NCI-H748 treated with DMSO at 0.1 percent for 48 hours (cell line): Measurements from ENCODE around the gene SLC9B1.

Experiments
- DNase-seq: peaks from one replicate; lab custom pipeline; 2025; lab: John Stamatoyannopoulos, UW

SLC9B1 gene, protein sequence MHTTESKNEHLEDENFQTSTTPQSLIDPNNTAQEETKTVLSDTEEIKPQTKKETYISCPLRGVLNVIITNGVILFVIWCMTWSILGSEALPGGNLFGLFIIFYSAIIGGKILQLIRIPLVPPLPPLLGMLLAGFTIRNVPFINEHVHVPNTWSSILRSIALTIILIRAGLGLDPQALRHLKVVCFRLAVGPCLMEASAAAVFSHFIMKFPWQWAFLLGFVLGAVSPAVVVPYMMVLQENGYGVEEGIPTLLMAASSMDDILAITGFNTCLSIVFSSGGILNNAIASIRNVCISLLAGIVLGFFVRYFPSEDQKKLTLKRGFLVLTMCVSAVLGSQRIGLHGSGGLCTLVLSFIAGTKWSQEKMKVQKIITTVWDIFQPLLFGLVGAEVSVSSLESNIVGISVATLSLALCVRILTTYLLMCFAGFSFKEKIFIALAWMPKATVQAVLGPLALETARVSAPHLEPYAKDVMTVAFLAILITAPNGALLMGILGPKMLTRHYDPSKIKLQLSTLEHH

DNA sequence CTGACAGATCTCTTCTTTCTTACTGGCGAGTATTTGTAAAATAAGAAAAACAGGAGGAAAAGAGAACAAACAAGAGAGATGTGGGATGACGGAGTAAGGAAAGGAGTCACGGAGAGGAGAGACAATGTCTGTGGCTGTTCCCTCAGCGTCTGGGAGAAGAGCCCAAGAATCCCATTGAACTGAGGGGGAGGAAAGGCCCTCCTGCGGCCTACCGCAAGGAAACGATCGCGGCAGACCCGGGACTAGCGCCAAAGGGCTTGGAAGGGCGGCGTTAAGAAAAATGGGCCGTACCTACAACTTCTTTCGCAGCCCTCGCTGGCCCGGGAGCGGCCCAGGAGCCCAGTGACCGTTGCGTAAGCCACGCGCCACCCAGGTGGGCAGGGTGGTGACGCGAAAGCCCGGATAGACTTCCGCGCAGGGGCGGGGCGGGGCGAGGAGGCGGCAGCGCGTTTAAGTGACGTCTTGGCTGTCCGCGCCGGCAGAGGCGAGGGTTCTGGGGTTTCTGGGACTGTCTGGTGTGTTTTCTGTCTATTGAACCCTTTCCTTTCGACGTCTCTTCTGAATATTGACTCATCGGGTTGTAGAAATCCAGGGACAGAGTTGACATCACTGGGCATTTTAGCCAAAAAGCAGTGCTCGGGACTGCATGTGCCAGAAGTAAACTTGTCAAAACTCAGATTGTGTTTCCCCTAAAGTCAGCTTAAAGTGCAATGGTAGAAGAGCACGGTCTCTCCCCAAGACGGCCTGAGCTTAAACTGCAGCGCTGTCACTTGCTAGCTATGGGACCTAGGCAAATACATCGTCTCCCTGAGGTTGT, at the start of gene SLC9B1:
SLC9B1 (minus strand) TSS at position 398 of the 817 bp plus-strand sequence. CDS start 27,994 bp downstream, outside the sequence.
- peak; percentile 62 for DNase-seq

DNA sequence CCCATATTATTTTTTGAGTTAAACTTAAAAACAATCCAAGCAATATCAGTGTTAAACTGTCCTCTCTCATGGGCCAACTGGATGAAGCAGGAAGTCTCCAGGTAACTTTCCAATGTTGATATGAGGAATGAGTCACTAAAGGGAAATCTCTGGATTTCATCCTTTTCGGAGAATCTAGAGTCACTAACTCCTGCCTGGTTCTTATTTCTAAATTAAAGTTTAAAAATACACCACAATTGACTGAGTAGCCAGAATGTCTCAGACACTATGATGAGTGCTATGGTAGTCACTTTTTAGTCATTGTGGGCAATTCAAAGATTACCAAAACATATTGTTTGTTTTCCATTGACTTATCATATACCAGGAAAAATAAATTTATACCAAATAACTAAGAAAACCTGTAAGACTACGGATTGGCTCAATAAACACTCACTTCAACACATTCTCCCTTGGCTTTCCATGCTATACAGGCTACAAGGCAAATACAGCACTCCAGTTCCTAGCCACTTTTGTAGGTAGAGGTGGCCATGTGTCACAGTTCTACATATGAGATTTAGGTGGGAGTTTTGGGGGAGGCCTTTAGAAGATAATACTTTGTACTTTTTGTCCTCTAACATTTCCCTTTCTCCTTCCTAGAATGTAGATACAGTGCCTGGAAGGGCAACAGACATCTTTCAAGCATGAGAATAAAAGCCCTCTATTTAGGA, 48.5 kb upstream of the SLC9B1 start:
- no peak for DNase-seq

DNA sequence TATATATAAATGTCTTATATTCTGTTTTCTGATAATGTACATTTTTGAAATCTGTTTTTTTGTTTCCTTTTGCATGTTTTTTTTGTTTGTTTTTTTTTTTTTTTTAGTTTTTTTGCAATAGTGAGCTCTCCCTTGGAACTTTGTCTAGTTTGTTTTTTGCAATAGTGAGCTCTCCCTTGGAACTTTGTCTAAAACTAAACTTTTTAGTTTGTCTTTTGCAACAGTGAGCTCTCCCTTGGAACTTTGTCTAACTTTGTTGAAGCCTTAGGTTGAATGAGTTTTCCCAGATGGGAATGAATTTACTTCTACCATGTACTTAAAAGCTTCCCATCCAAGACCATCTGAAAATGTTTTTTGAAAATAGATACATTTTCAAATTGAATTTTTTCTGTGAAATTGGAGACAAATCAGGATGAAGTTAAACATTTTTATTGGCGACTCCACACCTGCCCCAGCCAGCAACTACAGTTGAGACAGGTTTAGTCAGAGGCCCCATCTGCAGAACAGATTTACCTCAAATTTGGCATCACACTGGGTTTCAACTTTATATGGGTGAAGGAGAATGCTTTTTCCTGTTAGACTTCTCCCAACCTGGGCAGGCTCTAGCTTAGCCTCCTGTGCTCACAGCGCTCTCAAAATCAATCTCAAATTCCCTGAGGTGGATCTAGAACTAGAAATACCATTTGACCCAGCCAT, 41.1 kb upstream of the SLC9B1 start:
- no peak for DNase-seq

DNA sequence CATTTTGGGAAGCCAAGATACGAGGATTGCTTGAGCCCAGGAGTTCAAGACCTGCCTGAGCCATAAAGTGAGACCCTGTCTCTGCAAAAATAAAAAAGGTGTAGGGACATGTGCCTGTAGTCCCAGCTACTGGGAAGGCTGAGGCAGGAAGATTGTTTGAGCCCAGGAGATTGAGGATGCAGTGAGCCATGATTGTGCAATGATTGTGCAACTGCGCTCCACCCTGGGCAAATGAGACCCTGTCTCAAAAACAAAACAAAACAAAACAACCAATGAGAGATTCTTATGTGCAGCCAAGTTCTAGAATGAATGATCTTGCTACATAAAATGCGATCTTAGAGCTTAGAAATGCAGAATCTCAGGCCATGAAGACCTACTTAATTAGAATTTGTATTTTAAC, 34.5 kb upstream of the SLC9B1 start:
- DNase-seq = no peak

DNA sequence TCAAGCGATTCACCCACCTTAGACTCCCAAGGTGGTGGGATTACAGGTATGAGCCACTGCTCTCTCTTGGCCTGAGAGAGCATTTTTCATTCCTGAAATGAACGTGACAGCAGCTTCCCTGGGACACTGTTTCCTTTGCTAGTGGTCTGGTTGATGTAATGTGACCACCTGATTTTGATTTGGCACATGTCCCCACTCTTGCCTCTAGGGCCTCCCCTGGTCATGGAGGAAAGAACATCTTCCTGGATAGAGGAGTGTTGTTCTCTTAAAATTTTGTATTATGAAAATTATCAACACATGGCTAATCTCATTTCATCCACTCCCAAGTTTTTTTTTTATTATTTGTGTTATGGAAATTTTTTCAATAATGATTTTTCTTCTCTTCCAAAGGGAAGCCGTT, 33.3 kb upstream of the SLC9B1 start:
- DNase-seq = no peak

DNA sequence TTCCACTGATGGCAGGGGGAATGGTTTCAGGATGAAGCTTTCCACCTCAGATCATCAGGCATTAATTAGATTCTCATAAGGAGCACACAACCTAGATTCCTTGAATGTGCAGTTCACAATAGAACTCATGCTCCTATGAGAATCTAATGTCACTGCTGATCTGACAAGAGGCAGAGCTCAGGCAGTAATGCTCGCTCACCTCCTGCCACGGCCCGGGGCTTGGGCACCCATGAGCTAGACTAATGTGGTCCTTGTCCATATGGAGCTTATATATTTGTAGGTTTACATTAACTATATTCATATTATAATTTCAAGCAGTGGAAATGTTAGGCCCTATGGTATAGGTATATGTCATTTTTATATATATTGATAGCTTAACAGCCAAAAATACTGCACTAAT, 32.6 kb upstream of the SLC9B1 start:
- DNase-seq = no peak

DNA sequence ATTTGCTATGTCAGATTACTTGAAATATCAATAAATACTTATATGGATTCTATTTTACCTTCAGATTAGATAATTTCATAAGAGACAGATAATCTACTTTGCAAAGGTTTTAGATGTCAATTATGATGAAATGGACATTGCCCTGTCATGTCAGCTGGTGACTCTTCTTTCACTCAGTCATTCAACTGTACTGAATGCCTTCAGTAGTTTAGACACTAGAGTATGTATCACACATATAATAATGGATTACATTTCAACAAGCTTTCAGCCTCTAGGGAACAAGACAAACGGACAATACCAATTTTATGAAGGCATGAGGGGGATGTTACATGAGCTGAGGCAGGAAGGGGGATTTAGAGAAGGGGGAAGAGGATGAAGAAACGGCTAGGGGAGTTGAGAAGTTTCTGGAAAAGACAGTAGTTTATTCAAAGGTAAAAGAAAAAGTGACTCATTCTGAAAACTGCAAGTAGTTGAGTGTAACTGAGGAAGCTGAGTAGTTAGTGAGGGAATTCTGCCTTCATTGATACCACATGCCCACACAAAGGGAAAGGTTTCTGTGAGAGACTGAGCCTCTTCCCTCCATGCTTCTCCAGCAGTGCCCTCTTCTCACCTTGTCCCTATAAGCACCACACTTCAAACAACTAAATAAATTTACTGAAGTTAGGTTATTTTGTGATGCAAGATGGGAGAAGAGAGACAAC, 31.4 kb upstream of the SLC9B1 start:
- DNase-seq = no peak

DNA sequence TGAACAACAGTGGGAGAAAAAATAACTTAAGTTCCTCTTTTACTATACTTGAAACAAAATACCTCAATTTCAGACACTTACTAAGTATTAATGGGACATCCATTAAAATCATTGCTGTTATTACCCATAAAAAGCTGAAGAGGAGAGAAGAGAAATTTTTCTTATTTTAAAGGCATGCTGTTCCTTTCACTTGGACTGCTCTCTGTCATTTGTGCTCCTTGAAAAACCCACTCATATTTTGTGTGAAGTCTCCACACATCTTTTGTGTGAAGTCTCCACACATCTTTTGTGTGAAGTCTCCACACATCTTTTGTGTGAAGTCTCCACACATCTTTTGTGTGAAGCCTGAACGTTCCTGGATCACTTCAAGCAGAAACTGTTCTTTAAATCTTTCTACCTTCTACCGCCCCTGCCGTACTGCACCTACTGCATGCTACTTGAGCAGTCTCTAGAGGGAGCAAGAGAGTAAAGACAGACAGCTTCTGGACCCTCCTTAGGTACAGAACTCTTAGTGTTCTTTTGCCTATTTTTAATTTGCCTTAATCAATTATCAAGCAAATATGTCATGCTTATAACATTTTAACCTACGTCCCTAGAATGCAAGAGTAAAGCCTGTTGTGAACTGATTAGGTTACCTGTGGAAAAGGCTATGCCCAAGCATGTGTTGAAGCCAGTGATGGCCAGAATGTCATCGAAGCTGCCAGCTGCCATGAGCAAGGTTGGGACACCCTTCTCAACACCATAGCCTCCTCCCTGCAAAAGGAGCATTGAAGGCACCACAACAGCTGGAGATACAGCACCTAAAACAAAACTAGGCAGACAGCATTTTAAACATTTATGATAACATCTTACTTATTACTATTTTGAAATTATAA, 27.1 kb upstream of the SLC9B1 start:
- DNase-seq = no peak

DNA sequence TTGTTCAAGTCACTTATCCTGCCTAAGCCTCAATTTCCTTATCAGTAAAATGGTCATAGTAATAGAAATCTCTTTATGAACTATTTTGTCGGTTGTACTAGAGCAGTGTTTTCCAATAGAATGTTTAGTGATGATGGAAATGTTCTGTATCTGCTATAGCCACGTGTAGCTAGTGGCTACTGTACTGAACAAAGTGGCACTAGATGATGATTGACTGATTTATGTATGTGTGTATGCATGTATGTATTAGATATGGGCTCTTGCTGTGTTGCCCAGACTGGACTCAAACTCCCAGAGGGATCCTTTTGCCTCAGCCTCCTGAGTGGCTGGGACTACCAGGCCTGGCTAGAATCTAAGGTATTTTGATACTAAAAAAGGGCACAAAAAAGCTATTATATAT, 24.7 kb upstream of the SLC9B1 start:
- DNase-seq = no peak

DNA sequence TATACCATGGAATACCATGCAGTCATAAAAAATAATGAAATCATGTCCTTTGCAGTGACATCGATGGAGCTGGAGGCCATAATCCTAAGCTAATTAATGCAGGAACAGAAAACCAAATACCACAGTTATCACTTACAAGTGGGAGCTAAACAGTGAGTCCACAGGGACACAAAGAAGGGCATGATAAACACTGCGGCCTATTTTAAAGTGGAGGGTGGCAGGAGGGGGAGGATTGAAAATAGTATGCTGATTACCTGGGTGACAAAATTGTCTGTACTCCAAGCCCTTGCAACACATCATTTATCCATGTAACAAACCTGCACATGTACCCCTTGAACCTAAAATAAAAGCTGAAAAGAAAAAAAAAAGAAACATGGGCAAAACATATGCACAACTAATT, 16.7 kb upstream of the SLC9B1 start:
- DNase-seq = no peak

DNA sequence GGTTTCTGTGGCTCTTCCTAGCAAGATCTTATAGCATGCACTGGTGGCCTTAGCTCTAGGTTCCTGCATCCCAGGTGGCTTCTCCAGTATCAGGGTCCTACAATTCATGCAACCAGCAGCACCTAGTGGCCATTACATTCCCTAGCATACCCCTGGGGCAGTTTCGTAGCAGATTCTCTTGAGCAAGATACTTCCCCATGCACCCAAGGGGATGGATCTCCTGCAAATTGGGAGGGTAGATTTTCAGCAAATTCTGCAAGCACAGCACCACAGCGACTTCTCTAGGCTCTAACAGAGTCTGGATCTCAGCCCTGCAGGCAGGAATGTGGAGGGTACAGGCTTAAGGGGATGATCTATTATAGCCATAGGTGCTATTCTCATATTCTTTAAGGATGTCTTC, 13.1 kb upstream of the SLC9B1 start:
- no peak for DNase-seq

DNA sequence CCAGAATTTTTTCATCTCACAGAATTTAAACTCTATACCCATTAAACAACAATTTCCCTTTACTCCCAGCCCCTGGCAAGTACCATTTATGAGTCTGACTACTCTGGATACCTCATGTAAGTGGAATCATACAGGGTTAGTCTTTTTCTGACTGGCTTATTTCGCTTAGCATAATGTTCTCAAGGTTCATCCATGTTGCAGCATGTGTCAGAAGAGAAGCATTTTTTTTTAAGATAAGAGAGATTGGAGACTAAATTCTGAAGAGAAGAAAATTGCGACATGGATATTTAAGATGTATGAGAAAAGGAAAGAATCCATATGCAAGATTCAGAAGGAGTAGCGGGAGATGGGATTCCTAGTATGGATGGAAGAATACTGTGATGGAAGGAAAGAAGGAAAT, 11.3 kb upstream of the SLC9B1 start:
- no peak for DNase-seq

DNA sequence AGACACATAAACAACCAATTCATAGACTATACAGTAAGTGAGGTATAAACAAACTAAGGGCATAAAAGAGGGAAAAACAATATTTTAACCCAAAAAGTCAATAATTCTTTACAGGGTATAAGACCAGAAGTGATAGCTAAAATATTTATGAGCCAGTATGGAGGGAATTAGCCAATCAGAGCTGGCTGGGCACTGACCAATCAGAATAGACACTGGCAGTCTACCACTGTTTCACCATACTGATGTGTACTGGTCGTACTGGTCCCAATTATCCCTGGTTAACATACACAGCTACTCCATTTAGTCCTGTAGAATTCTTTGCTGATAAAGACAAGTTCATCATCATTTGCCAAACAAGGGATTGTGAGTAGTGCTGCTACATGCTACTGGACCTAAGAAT, 9.8 kb upstream of the SLC9B1 start:
- DNase-seq = no peak

DNA sequence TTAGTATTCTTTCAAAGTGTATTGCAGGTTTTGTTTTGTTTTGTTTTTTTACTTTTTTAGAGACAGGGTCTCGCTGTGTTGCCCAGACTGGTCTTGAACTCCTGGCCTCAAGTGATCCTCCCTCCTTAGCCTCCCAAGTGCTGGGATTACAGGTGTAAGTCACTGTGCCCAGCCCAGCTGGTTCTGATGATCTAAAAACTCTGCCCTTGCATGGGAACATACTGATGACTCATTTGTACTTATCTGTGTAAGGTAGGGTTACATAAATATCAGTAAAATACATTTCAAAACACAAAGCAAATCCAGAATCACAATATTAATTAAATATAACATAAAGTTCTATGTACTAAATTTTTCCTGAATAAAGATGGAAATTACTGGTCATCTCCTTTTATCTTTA, 7.4 kb upstream of the SLC9B1 start:
- DNase-seq = no peak

DNA sequence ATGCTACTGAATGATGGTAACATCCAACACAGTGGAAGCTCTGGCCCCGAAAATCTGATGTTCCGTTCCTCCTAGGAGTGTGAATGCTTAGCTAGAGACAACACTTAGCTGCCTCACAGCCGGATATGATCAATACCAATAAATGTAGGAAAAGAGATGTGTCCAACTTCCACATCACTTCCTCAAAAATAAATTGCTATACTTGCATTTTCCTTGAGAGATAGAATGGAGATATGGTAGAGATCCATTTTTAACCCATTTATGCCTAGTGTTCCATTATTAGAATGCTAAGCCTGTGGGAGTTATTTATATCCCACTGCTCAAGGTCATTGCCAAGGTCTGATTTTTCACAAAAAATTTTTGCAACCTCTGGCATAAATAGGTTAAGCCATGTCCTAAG, 5.5 kb upstream of the SLC9B1 start:
- no peak for DNase-seq

DNA sequence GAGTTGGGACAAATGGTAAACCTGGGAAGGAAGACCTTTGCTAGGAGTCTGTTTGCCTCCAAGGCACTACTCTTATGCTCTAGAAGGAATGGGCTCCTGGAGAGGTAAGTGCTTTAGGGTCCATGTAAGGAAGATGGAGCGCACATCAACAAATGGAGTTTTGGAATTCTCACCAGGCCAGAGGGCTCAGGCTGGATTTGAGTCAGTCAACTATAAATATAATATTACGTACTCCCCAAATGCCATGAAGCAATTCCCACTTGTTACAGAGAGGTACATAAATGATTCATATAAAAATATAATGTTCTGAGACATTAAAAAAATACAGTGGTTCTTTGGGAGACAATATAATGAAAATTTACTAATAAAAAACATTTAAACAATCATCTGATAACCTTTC, 1.6 kb upstream of the SLC9B1 start:
- DNase-seq = no peak

DNA sequence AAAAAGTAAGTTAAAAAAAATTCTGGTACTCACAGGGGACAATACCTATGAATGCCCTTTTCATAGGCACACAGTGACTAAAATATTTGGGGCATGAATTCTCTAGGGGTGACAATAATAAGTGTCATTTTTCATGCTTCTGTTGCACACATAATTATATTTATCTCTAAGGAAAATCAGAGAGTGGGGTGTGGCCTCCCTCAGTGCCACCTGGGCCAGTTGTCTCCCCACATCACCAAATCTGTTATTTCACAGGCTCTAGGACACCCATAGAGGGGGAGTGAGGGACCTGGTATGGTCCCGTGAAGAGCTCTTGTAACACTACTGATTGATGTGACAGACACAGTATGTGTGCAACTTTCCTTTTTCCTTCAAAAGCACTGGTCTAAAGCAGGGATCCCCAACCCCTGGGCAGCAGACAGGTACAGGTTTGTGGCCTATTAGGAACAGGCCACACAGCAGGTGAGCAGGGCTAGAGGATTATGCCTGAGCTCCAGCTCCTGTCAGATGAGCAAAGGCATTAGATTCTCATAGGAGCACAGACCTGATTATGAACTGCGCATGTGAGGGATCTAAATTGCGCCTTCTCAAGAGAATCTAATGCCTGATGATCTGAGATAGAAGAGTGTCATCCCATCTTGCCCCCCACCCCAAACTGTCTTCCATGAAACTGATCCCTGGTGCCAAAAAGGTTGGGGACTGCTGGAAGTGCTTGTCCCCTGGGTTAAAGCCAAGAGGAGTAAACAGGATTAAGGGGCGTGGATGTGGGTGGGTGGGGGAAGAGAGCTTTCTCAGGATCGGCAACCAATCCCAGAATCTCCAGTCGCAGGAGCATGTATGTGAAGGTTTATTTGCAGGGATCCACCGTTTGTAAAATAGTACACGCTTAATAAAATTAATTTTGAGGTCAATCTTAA, 856 bp downstream of the SLC9B1 start:
- peak; percentile 6 for DNase-seq

DNA sequence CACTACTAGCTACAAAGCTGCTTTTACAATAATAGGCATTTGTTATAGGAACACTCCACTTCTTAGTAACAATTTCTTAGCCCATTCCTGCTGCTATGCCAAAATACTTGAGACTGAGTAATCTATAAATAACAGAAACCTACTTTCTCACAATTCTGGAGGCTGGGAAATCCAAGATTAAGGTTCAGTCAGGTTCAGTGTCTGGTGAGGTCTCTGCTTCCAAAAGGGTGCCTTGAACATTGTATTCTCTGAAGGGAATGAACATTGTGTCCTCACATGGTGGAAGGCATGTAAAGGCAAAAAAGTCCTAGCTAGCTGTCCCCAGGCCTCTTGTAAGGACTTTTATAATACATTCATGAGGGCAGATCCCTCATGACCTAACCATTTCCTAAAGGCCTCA, 7.0 kb downstream of the SLC9B1 start:
- no peak for DNase-seq

DNA sequence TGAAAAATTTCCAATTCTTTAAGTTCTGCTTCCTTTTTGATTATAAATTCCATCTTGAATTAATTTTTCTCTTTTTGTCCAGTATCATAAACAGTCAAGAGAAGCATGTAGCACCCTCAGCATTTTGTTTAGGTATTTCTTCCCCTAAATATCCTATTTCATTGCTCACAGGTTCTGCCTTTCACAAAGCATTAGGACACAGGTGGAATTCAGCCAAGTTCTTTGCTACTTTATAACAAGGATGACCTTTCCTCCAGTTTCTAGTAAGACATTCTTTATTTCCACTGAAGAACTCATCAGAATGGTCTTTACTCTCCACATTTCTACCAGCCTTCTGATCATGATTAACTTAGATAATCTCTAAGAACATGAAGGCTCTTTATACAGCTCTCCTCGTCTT, 7.4 kb downstream of the SLC9B1 start:
- DNase-seq = no peak
